ENCODE measurements around the gene CEMIP2. TPM values are rescaled to one million over a fixed set of nuclear protein-coding genes. Genes with fewer than 3 reads are reported as not detected.

Gene CEMIP2
- total RNA-seq, 3 donors from 2014 or later, result 79.0 to 144 (median 81.2) TPM

GRCh38 chr9:71636143-71636839 lies 132.0 kb downstream of the CEMIP2 start:
- TF ChIP-seq CTCF (IDR thresholded peaks at IDR 0.05), result no peak
- TF ChIP-seq POLR2AphosphoS5 (IDR thresholded peaks at IDR 0.05), result no peak
- TF ChIP-seq POLR2A (IDR thresholded peaks at IDR 0.05), result no peak
- no peaks in the 10 kb centered on the region for H3K9me3 ChIP-seq
- H3K27me3 ChIP-seq, result no peaks in the 10 kb centered on the region
- intact Hi-C loops (cut with DNase I; ENCODE audit: low total_unique reads), result no loop called here
- DNase-seq (ENCODE audit: low spot score in 2 of 2), result no peak
- H3K4me1 ChIP-seq, result no peaks in the 10 kb centered on the region
- H3K4me3 ChIP-seq, result no peak overlapping the region
- H3K36me3 ChIP-seq, result no peaks in the 10 kb centered on the region
- H3K27ac ChIP-seq, result no peak overlapping the region

GRCh38 chr9:71634752-71635151 lies 133.6 kb downstream of the CEMIP2 start:
- TF ChIP-seq POLR2AphosphoS5 (IDR thresholded peaks at IDR 0.05) (no peak), POLR2A (IDR thresholded peaks at IDR 0.05) (no peak), CTCF (IDR thresholded peaks at IDR 0.05) (no peak)
- DNase-seq (ENCODE audit: low spot score in 2 of 2), result no peak
- no peaks in the 10 kb centered on the region for H3K36me3 ChIP-seq
- no peaks in the 10 kb centered on the region for H3K4me1 ChIP-seq
- no peaks in the 10 kb centered on the region for H3K9me3 ChIP-seq
- no peaks in the 10 kb centered on the region for H3K27me3 ChIP-seq
- no peak overlapping the region for H3K27ac ChIP-seq
- intact Hi-C loops (cut with DNase I; ENCODE audit: low total_unique reads), result no loop called here
- H3K4me3 ChIP-seq, result no peak overlapping the region

Other genes with a start within 250 kb of the CEMIP2 start
- gene ABHD17B, start 142.7 kb upstream of the CEMIP2 start, total RNA-seq, result 10 to 100 TPM; 13.6 to 26.3 (median 23.3) TPM
- gene C9orf85, start 143.1 kb upstream of the CEMIP2 start, total RNA-seq, result 10 to 100 TPM; 10.7 to 15.7 (median 14.1) TPM